Endothelial cell of umbilical vein (primary cell): ENCODE data around the gene PYROXD2.

Experiments
- EZH2 ChIP-seq: IDR thresholded peaks from 2 replicates; pipeline ENCODE4 v1.6.1; 2012; ENCODE audit warnings: borderline replicate concordance, low read depth, mild to moderate bottlenecking, moderate library complexity, low read length, inconsistent platforms; ENCODE audit not compliant: severe bottlenecking
- FOS ChIP-seq: IDR thresholded peaks from 2 replicates; pipeline ENCODE4 v1.6.1; 2011; ENCODE audit warnings: mild to moderate bottlenecking, low read length, moderate library complexity, borderline replicate concordance; ENCODE audit not compliant: insufficient read depth
- MYC ChIP-seq: IDR thresholded peaks from one replicate; pipeline ENCODE4 v1.6.1; 2011; ENCODE audit warnings: mild to moderate bottlenecking, low read depth, low read length
- POLR2A ChIP-seq: IDR thresholded peaks from 2 replicates; pipeline ENCODE4 v1.6.1; 2012; ENCODE audit warnings: low read depth, mild to moderate bottlenecking, control low read depth, low read length
- TF ChIP-seq, protein P1 (sequence below), 2 donors: IDR thresholded peaks; 1 replicate in 1 of 2; 2 replicates in 1 of 2; pipeline ENCODE4 v1.5.1; 2011; ENCODE audit warnings: low read length in 2 of 2, mild to moderate bottlenecking in 2 of 2, moderate library complexity in 2 of 2, control low read depth in 1 of 2, inconsistent platforms in 1 of 2, low read depth in 1 of 2; ENCODE audit not compliant: insufficient read depth in 1 of 2; ENCODE audit errors: extremely low read depth in 1 of 2

DNA sequence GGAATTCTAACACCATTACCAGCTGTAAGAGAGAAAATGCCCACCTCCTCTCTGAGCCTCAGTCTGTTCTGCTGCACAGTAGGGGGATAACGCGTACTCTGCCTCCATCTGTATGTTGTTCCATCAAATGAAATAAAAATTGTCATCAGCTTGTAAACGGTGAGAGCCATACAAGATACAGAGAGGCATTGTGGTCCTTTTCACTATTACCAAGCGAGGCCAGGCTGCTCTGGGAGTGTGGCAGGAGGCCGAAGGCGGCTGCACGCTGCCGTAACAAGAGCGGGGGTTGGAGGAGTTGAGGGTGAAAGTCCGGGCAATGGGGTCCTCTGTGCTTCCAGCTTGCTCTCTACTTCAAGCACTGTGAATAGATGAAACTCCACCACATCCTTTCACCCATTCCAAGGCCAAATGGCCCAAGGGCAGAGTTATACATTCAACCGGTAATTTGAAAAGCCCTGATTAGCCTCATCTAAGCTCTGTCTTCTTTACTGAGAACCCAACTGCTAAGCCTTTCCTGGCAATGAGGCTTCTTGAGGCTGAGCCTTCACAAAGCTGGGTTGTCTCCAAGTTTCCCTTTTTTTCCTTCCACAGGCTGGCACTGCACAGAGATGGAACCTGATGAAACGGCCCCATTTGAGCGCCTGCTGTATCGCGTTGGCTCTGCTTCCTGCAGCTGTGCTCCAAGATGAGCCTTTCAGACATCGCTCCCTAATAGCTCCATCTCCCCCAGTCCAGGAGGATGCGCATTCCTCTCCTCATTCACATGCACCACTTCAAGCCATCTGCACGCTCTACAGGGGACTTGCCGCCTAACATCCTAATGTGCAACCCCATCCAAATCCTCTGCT is 47.2 kb downstream of the PYROXD2 start:
- TF ChIP-seq MYC, result no peak
- TF ChIP-seq, protein P1, sequence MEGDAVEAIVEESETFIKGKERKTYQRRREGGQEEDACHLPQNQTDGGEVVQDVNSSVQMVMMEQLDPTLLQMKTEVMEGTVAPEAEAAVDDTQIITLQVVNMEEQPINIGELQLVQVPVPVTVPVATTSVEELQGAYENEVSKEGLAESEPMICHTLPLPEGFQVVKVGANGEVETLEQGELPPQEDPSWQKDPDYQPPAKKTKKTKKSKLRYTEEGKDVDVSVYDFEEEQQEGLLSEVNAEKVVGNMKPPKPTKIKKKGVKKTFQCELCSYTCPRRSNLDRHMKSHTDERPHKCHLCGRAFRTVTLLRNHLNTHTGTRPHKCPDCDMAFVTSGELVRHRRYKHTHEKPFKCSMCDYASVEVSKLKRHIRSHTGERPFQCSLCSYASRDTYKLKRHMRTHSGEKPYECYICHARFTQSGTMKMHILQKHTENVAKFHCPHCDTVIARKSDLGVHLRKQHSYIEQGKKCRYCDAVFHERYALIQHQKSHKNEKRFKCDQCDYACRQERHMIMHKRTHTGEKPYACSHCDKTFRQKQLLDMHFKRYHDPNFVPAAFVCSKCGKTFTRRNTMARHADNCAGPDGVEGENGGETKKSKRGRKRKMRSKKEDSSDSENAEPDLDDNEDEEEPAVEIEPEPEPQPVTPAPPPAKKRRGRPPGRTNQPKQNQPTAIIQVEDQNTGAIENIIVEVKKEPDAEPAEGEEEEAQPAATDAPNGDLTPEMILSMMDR (IDR thresholded peaks at IDR 0.05; ENCODE audit: extremely low read depth in 1 of 2, insufficient read depth in 1 of 2, low read depth in 1 of 2, low read length in 2 of 2), result no peak
- no peak for TF ChIP-seq FOS
- no peak for TF ChIP-seq EZH2
- no peak for TF ChIP-seq POLR2A
